Measurements from ENCODE around the gene TRPV2.
A peak's percentile ranks its signal among the peaks of the same experiment; 100 is the strongest.
"Not testable (repeated sequence)": the region's sequence is repeated elsewhere in the genome, so short reads cannot be mapped to it uniquely, and the experiment has no call there.

TRPV2 gene

GRCh38 chr17:16438557-16439302 lies 23.4 kb downstream of the TRPV2 start:
- DNase-seq: peak; percentile 100

- no peak for DNase-seq
These were observed 24.0 kb downstream of the TRPV2 start for GRCh38 chr17:16439303-16439791.

- DNase-seq: no peak
These were observed 24.5 kb downstream of the TRPV2 start for GRCh38 chr17:16439811-16440351.

- not testable (repeated sequence) for DNase-seq
These were observed 25.0 kb downstream of the TRPV2 start for GRCh38 chr17:16440354-16440753.

GRCh38 chr17:16440901-16441629 lies 25.7 kb downstream of the TRPV2 start:
- DNase-seq: no peak

- no peak for DNase-seq
These were observed 26.8 kb downstream of the TRPV2 start for GRCh38 chr17:16442141-16442540.

GRCh38 chr17:16442594-16443510 lies 27.5 kb downstream of the TRPV2 start:
- DNase-seq: no peak

GRCh38 chr17:16443511-16444257 lies 28.3 kb downstream of the TRPV2 start:
- DNase-seq: no peak

GRCh38 chr17:16444258-16444886 lies 29.0 kb downstream of the TRPV2 start:
- DNase-seq: peak; percentile 74

GRCh38 chr17:16446338-16446983 lies 31.1 kb downstream of the TRPV2 start:
- no peak for DNase-seq

- DNase-seq: no peak
These were observed 32.3 kb downstream of the TRPV2 start for GRCh38 chr17:16447676-16448075.

GRCh38 chr17:16448490-16448889 lies 33.1 kb downstream of the TRPV2 start:
- DNase-seq: no peak

- DNase-seq: no peak
These were observed 33.8 kb downstream of the TRPV2 start for GRCh38 chr17:16449121-16449570.

- DNase-seq: no peak
These were observed 34.7 kb downstream of the TRPV2 start for GRCh38 chr17:16450028-16450427.

- DNase-seq: not testable (repeated sequence)
These were observed 36.9 kb downstream of the TRPV2 start for GRCh38 chr17:16452268-16452667.

- no peak for DNase-seq
These were observed 38.1 kb downstream of the TRPV2 start for GRCh38 chr17:16453493-16453851.

GRCh38 chr17:16455997-16456741 lies 40.8 kb downstream of the TRPV2 start:
- DNase-seq: no peak

- no peak for DNase-seq
These were observed 41.5 kb downstream of the TRPV2 start for GRCh38 chr17:16456742-16457316.

GRCh38 chr17:16459271-16459670 lies 43.9 kb downstream of the TRPV2 start:
- DNase-seq: no peak
